IPS-20b (cell line): Measurements from ENCODE around the gene COX7B.
"Not testable (repeated sequence)": the region's sequence is repeated elsewhere in the genome, so short reads cannot be mapped to it uniquely, and the experiment has no call there.

Experiments used
- H3K27ac ChIP-seq: one replicate; pipeline ENCODE4 v1.5.1; 2013; ENCODE audit warnings: low read length
- H3K27me3 ChIP-seq: 2 replicates; pipeline ENCODE4 v1.6.1; 2013; ENCODE audit warnings: mild to moderate bottlenecking, low read length, inconsistent platforms; ENCODE audit not compliant: insufficient read depth
- H3K36me3 ChIP-seq: 2 replicates; pipeline ENCODE4 v1.6.1; 2013; ENCODE audit warnings: low read depth, mild to moderate bottlenecking, inconsistent platforms, low read length, moderate library complexity; ENCODE audit not compliant: insufficient read depth
- H3K4me1 ChIP-seq: 2 replicates; pipeline ENCODE4 v1.6.1; 2013; ENCODE audit warnings: mild to moderate bottlenecking, control low read depth, inconsistent platforms, low read length, moderate library complexity; ENCODE audit not compliant: insufficient read depth
- H3K4me3 ChIP-seq: 2 replicates; pipeline ENCODE4 v1.5.1; 2013; ENCODE audit warnings: mild to moderate bottlenecking, low read length, inconsistent platforms
- H3K9ac ChIP-seq: 2 replicates; pipeline ENCODE4 v1.6.1; 2013; ENCODE audit warnings: low read depth, mild to moderate bottlenecking, inconsistent platforms, low read length, moderate library complexity
- H3K9me3 ChIP-seq: 2 replicates; pipeline ENCODE4 v1.6.1; 2013; ENCODE audit warnings: mild to moderate bottlenecking, low read depth, low read length, inconsistent platforms; ENCODE audit not compliant: insufficient read depth

Gene COX7B

GRCh38 chrX:77899081-77899828 is at the start of gene COX7B:
COX7B (plus strand) TSS chrX:77899468; CDS start chrX:77899554, 86 bp downstream.
- H3K4me1 ChIP-seq, result no peaks in the 10 kb centered on the region
- peak within 1 kb of the TSS; percentile 89 for H3K4me3 ChIP-seq
- H3K9me3 ChIP-seq, result no peaks in the 10 kb centered on the region
- H3K9ac ChIP-seq, result peak within 1 kb of the TSS; percentile 98
- peak within 1 kb of the TSS; percentile 82 for H3K27ac ChIP-seq
- peaks cover 20% of the 10 kb centered on the region for H3K36me3 ChIP-seq
- no peaks in the 10 kb centered on the region for H3K27me3 ChIP-seq

GRCh38 chrX:77875372-77875771 is 23.9 kb upstream of the COX7B start:
- no peak overlapping the region for H3K4me3 ChIP-seq
- no peaks in the 10 kb centered on the region for H3K9me3 ChIP-seq
- H3K4me1 ChIP-seq, result no peaks in the 10 kb centered on the region
- no peak overlapping the region for H3K27ac ChIP-seq
- H3K27me3 ChIP-seq, result no peaks in the 10 kb centered on the region
- H3K36me3 ChIP-seq, result peaks cover 25% of the 10 kb centered on the region; the same call in 1 of the 2 replicates
- no peak overlapping the region for H3K9ac ChIP-seq

GRCh38 chrX:77881418-77881817 is 17.9 kb upstream of the COX7B start:
- H3K4me3 ChIP-seq, H3K36me3 ChIP-seq, H3K9ac ChIP-seq, H3K4me1 ChIP-seq, H3K27me3 ChIP-seq, H3K27ac ChIP-seq, H3K9me3 ChIP-seq: not testable (repeated sequence)

GRCh38 chrX:77892887-77893286 is 6.4 kb upstream of the COX7B start:
- Histone ChIP-seq H3K27ac (no peak overlapping the region), H3K36me3 (no peaks in the 10 kb centered on the region), H3K4me1 (no peaks in the 10 kb centered on the region), H3K27me3 (no peaks in the 10 kb centered on the region), H3K9ac (no peak overlapping the region), H3K9me3 (no peaks in the 10 kb centered on the region), H3K4me3 (no peak overlapping the region)

GRCh38 chrX:77893713-77894112 is 5.6 kb upstream of the COX7B start:
- no peak overlapping the region for H3K9ac ChIP-seq
- H3K36me3 ChIP-seq, result no peaks in the 10 kb centered on the region
- H3K27ac ChIP-seq, result no peak overlapping the region
- H3K4me3 ChIP-seq, result peak overlapping the region; percentile 91; the same call in 1 of the 2 replicates
- no peaks in the 10 kb centered on the region for H3K4me1 ChIP-seq
- no peaks in the 10 kb centered on the region for H3K27me3 ChIP-seq
- no peaks in the 10 kb centered on the region for H3K9me3 ChIP-seq

GRCh38 chrX:77894921-77895886 is 4.1 kb upstream of the COX7B start, which contains the start of gene MAGT1:
MAGT1 (minus strand) TSS chrX:77895435; CDS start chrX:77895410, 25 bp downstream.
- no peaks in the 10 kb centered on the region for H3K27me3 ChIP-seq
- H3K36me3 ChIP-seq, result no peaks in the 10 kb centered on the region
- H3K9me3 ChIP-seq, result no peaks in the 10 kb centered on the region
- H3K4me1 ChIP-seq, result no peaks in the 10 kb centered on the region
- H3K9ac ChIP-seq, result peak within 1 kb of the TSS; percentile 91
- peak within 1 kb of the TSS; percentile 91 for H3K4me3 ChIP-seq
- H3K27ac ChIP-seq, result peak within 1 kb of the TSS; percentile 56

- Histone ChIP-seq H3K9me3 (no peaks in the 10 kb centered on the region), H3K4me3 (peak overlapping the region; percentile 89), H3K36me3 (peaks cover 30% of the 10 kb centered on the region), H3K9ac (peak overlapping the region; percentile 98), H3K4me1 (no peaks in the 10 kb centered on the region), H3K27me3 (no peaks in the 10 kb centered on the region), H3K27ac (no peak overlapping the region)
Measured at GRCh38 chrX:77900688-77901087, 1.4 kb downstream of the COX7B start.

- no peaks in the 10 kb centered on the region for H3K27me3 ChIP-seq
- H3K9me3 ChIP-seq, result no peaks in the 10 kb centered on the region
- no peak overlapping the region for H3K9ac ChIP-seq
- no peaks in the 10 kb centered on the region for H3K4me1 ChIP-seq
- H3K36me3 ChIP-seq, result peaks cover 36% of the 10 kb centered on the region
- H3K4me3 ChIP-seq, result peak overlapping the region; percentile 89; the same call in 1 of the 2 replicates
- H3K27ac ChIP-seq, result no peak overlapping the region
Measured at GRCh38 chrX:77901506-77901905, 2.2 kb downstream of the COX7B start.

GRCh38 chrX:77910108-77910840 is 11.0 kb downstream of the COX7B start, which contains the start of gene ATP7A:
ATP7A (plus strand) TSS chrX:77910693; CDS start chrX:77971642, 60,949 bp downstream.
- peaks cover 6% of the 10 kb centered on the region; the same call in 1 of the 2 replicates for H3K36me3 ChIP-seq
- H3K27me3 ChIP-seq, result no peaks in the 10 kb centered on the region

GRCh38 chrX:77917294-77917933 is 18.1 kb downstream of the COX7B start:
- Histone ChIP-seq H3K36me3 (no peaks in the 10 kb centered on the region), H3K27me3 (no peaks in the 10 kb centered on the region), H3K9ac (no peak overlapping the region), H3K9me3 (no peaks in the 10 kb centered on the region), H3K4me1 (no peaks in the 10 kb centered on the region), H3K4me3 (no peak overlapping the region), H3K27ac (no peak overlapping the region)

More at GRCh38 chrX:77910108-77910840, 11.0 kb downstream of the COX7B start, which contains the start of gene ATP7A:
- Histone ChIP-seq H3K4me3 (peak within 1 kb of the TSS; percentile 92), H3K27ac (no peak within 1 kb of the TSS), H3K9me3 (no peaks in the 10 kb centered on the region), H3K9ac (peak within 1 kb of the TSS; percentile 82; the same call in 1 of the 2 replicates), H3K4me1 (peaks cover 3% of the 10 kb centered on the region; the same call in 1 of the 2 replicates)
